Activated CD4-positive, alpha-beta T cell treated with anti-CD3 and anti-CD28 coated beads, Interleukin-2, amount 10 ng/mL, durations not matched to agents 24 days and 14 days (primary cell): ENCODE results near the gene RASAL1. TPM values are rescaled to one million over a fixed set of nuclear protein-coding genes. Genes with fewer than 3 reads are reported as not detected.

ENCODE experiments used
- DNase-seq: peaks from one replicate; pipeline ENCODE4 v3.0.0; 2022
- H3K27ac Mint-ChIP-seq: one replicate; pipeline ENCODE4 v1.8.0; 2022; ENCODE audit warnings: mild to moderate bottlenecking, mixed read lengths
- H3K27me3 Mint-ChIP-seq: one replicate; pipeline ENCODE4 v1.8.0; 2022; ENCODE audit warnings: mixed read lengths
- H3K36me3 Mint-ChIP-seq: one replicate; pipeline ENCODE4 v1.8.0; 2022; ENCODE audit warnings: low read depth, mild to moderate bottlenecking, mixed read lengths
- H3K4me1 Mint-ChIP-seq: one replicate; pipeline ENCODE4 v1.8.0; 2021; ENCODE audit warnings: mixed read lengths
- H3K4me3 Mint-ChIP-seq: one replicate; pipeline ENCODE4 v1.8.0; 2022; ENCODE audit warnings: mild to moderate bottlenecking, moderate library complexity, mixed read lengths
- H3K9me3 Mint-ChIP-seq: one replicate; pipeline ENCODE4 v1.8.0; 2021; ENCODE audit warnings: mixed read lengths
- intact Hi-C: fragments of 100-400 bp; cut with micrococcal nuclease; formaldehyde crosslinking; loops from one replicate; pipeline ENCODE4 v1.15.1; 2023
- total RNA-seq: library from RNA; stranded (reverse); gene quantifications from 2 replicates; pipeline ENCODE4 v1.2.3, GENCODE V29; 2022

Gene RASAL1
- total RNA-seq, 1 donor from 2014 or later, result 1.1 TPM

DNA sequence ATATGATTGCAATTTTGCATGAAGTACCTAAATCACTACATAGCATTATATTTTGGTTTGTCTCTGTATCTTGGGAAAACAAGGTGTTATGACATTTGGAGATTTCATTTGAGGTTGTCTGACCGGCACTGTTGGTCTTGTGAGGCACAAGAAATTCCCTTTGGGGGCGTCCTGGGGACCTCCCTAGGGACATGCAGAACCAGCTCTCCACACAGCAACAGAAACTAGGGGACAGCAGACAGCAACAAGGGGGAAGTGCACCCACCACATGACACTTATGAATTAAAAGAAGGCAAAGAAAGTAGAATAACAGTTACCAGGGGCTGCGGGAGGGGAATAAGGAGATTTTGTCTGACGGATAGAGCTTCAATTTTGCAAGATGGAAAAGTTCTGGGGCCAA lies 35.4 kb upstream of the RASAL1 start:
- Mint-ChIP-seq H3K4me1 (peaks cover 2% of the 10 kb centered on the region), H3K4me3 (no peak overlapping the region), H3K27me3 (no peaks in the 10 kb centered on the region), H3K36me3 (peaks cover 61% of the 10 kb centered on the region), H3K9me3 (no peaks in the 10 kb centered on the region), H3K27ac (no peak overlapping the region)
- intact Hi-C loops, result no loop called here
- DNase-seq, result no peak

DNA sequence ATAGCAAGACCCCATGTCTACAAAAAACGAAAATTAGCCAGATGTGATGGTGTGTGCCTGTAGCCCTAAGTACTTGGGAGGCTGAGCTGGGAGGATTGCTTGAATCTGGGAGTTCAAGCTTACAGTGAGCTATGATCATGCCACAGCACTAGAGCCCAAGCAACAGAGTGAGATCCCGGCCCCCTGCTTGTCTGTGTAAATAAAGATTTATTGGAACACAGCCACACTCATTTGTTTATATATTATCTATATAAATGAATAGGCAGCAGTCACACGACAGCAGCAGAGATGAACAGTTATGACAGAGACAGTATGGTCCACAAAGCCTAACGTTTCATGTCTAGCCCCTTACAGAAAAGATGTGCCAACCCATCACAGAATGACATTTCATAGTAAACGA lies 34.9 kb upstream of the RASAL1 start:
- peaks cover 60% of the 10 kb centered on the region for H3K36me3 Mint-ChIP-seq
- H3K4me3 Mint-ChIP-seq, result no peak overlapping the region
- no peak for DNase-seq
- no peaks in the 10 kb centered on the region for H3K27me3 Mint-ChIP-seq
- intact Hi-C loops, result no loop called here
- no peak overlapping the region for H3K27ac Mint-ChIP-seq
- peaks cover 2% of the 10 kb centered on the region for H3K4me1 Mint-ChIP-seq
- H3K9me3 Mint-ChIP-seq, result no peaks in the 10 kb centered on the region

DNA sequence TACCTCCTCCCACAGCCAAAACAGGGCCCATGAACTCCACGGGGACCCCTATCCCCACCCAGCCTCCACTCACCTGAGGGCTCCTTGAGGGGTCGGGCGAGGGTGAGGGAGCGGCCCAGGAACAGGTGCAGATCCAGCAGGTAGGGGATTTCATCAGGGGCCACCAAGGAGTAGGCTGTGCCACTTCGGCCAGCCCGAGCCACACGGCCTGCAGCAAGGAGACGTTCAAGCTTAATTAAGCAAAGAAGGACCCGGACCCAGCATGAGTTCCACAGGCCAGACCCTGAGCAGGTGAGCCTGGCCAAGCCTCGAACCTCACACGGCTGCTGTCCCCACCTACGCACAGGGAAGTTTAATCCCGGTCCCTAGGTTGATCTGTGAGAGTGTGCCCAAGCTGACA lies 34.1 kb upstream of the RASAL1 start:
- Mint-ChIP-seq H3K9me3 (no peaks in the 10 kb centered on the region), H3K27me3 (no peaks in the 10 kb centered on the region), H3K36me3 (peaks cover 58% of the 10 kb centered on the region), H3K27ac (no peak overlapping the region), H3K4me1 (peaks cover 2% of the 10 kb centered on the region), H3K4me3 (no peak overlapping the region)
- no peak for DNase-seq
- intact Hi-C loops, result no loop called here

DNA sequence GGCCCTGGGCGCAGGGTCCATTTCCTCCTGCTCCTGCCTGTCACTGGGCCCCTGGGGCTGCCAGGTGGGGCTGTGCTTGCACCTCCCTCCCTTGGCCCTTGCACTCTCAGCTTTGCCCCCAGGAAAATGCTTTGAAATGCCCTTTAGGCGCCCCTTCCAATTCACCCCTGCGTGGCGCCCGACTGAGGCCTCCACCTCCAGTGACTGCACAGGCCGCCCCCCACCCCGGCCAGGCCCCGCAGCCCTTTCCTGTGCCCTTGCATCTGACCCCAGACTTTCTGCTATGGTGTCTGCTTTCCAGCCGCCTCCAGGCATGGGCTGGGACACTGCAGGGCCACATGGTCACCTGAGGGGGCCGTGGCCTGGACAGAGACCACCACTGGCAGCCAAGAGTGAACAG lies 32.3 kb upstream of the RASAL1 start:
- Mint-ChIP-seq H3K9me3 (no peaks in the 10 kb centered on the region), H3K4me1 (no peaks in the 10 kb centered on the region), H3K27ac (no peak overlapping the region), H3K36me3 (peaks cover 58% of the 10 kb centered on the region), H3K27me3 (no peaks in the 10 kb centered on the region), H3K4me3 (no peak overlapping the region)
- intact Hi-C loops, result no loop called here
- DNase-seq, result no peak

DNA sequence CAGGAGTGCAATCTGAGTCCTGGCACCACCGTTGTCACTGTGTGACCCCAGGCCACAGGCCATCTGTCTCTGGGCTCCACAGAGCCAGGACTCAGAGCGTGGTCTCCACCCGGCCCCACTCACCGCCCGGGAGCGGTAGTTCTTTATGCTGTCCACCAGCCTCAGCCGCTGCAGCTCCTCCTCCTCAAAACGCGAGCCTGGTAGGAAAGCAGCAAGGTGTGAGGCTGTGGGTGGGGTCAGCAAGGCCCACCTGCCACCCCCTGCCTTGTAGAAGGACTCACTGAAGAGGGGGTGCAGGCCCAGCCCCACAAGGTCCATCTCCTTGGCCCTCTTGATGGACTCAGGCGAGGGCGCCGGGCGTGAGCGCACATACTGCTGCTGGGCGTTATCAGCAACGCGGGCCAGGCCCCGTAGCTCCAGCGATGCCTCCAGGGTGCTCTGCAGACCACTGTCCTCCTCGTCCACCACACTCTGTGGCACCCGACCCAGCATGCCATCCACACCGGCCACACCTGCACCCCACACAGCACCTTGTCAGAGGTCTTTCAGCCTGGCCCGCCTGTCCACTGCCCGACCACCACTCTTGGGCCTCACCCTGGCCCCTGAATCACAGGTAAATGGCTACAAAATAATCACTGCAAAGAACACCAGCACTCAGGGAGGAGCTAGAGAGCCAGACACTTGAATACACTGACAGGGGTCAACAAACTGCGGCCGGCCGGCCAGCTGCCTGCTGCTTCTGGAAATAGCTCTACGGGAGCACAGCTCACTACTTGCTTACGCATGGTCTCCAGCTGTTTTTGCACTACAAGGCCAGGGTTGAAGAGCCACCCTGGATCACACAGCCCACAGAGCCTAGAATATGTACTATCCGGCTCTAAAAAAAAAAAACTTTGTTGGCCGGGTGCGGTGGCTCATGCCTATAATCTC lies 30.2 kb upstream of the RASAL1 start:
- Mint-ChIP-seq H3K9me3 (no peaks in the 10 kb centered on the region), H3K4me3 (no peak overlapping the region), H3K4me1 (no peaks in the 10 kb centered on the region), H3K27me3 (no peaks in the 10 kb centered on the region), H3K27ac (no peak overlapping the region), H3K36me3 (peaks cover 54% of the 10 kb centered on the region)
- no peak for DNase-seq
- intact Hi-C loops, result no loop called here

DNA sequence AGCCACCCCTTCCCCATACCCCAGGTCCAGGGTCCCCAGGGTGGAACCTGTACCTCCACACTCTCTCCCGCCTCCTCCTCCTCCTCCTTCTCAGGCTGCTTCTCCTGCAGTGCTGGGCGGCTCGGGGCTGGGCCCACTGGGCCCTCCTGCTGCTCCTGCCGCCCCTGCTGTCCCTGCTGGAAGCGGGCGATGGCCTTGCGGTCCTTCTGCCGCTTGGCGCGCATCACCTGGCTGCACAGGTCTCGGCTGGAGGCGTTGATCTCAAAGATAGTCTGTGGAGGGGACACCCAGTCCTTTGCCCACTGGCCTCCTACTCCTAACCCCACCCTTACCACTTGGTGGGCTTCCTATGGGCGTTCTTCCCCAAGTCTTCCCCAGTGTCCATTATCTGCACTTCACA lies 28.5 kb upstream of the RASAL1 start:
- no peak overlapping the region for H3K4me3 Mint-ChIP-seq
- peaks cover 4% of the 10 kb centered on the region for H3K4me1 Mint-ChIP-seq
- DNase-seq, result no peak
- no peaks in the 10 kb centered on the region for H3K9me3 Mint-ChIP-seq
- H3K27ac Mint-ChIP-seq, result no peak overlapping the region
- no peaks in the 10 kb centered on the region for H3K27me3 Mint-ChIP-seq
- peaks cover 54% of the 10 kb centered on the region for H3K36me3 Mint-ChIP-seq
- intact Hi-C loops, result no loop called here

DNA sequence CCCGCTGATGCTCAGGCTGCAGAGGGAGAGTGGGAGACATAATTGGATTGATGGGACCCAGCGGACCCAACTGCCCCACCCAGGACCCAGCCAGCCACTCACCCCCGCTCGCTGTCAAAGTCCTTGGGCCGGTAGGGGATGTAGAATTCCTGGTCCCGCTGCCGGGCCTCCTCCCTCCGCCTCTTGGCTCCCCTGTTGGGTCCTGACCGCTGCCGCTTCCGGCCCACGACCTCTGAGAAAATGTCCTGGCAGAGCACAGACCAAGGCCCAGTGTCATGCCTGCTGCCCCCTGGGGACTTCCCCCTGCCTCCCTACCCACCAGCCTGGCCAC lies 27.4 kb upstream of the RASAL1 start:
- no peaks in the 10 kb centered on the region for H3K27me3 Mint-ChIP-seq
- no peak for DNase-seq
- intact Hi-C loops, result no loop called here
- no peak overlapping the region for H3K4me3 Mint-ChIP-seq
- no peaks in the 10 kb centered on the region for H3K9me3 Mint-ChIP-seq
- H3K36me3 Mint-ChIP-seq, result peaks cover 56% of the 10 kb centered on the region
- H3K27ac Mint-ChIP-seq, result no peak overlapping the region
- H3K4me1 Mint-ChIP-seq, result peaks cover 4% of the 10 kb centered on the region

DNA sequence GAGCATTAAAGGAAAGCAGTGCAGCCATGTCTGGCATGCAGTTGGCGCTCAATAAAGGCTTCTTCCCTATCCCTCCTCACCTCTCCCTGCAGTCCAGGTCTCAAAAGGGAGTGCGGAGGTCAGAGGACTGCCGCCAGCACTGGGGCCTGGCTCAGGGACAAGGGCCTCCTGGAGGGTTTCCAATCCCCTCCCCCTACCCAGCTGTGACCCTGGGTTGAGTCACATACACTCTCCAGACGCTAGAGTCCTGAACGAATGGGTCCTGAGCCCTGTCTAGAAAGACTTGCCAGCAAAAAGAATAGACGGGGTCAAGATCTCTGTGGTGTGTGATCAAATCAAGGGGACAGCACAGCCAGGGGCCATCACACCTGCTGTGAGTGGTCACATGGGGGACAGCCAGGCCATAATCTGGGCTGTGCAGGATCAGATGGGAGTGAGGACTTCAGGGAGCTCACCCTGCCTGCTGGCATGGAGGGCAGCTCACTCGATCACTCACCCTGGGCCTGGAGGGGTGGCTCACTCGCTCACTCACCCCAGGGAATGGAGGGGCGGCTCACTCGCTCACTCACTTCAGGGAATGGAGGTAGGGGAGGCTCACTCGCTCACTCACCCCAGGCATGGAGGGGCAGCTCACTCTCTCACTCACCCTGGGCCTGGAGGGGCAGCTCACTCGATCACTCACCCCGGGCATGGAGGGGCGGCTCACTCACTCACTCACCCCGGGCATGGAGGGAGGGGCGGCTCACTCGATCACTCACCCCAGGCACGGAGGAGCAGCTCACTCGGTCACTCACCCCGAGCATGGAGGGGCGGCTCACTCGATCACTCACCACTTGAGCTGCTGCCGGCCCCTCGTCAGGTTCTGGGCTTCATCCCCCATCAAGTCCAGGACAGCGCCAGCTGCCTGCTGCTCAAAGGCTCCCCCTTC lies 26.8 kb upstream of the RASAL1 start:
- peaks cover 61% of the 10 kb centered on the region for H3K36me3 Mint-ChIP-seq
- DNase-seq, result no peak
- no peaks in the 10 kb centered on the region for H3K27me3 Mint-ChIP-seq
- H3K4me3 Mint-ChIP-seq, result no peak overlapping the region
- no peaks in the 10 kb centered on the region for H3K9me3 Mint-ChIP-seq
- H3K27ac Mint-ChIP-seq, result no peak overlapping the region
- intact Hi-C loops, result no loop called here
- peaks cover 4% of the 10 kb centered on the region for H3K4me1 Mint-ChIP-seq

DNA sequence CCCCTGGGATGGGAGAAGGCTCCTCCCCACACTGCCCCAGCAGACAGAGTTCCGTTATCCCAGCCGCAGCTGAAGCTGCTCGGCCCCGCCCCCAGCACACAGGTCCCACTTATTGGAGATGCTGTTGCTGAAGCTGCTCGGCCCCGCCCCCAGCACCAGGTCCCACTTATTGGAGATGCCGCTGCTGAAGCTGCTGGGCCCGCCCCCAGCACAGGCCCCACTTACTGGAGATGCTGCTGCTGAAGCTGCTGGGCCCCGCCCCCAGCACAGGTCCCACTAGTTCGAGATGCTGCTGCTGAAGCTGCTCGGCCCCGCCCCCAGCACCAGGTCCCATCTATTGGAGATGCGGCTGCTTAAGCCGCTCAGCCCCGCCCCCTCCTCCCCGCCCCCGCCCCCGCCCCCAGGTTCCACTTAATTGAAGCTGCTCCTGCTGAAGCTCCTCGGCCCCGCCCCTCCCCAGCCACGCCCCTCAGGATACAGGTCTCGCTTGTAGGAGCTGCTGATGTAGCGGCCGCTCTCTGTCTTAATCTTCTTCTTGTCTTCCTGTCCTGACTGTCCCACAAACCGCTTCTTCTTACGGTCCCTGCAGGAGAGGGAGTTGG lies 26.0 kb upstream of the RASAL1 start:
- DNase-seq, result no peak
- Mint-ChIP-seq H3K4me3 (no peak overlapping the region), H3K9me3 (no peaks in the 10 kb centered on the region), H3K27ac (no peak overlapping the region), H3K27me3 (no peaks in the 10 kb centered on the region), H3K36me3 (peaks cover 62% of the 10 kb centered on the region), H3K4me1 (peaks cover 4% of the 10 kb centered on the region)
- intact Hi-C loops, result no loop called here

DNA sequence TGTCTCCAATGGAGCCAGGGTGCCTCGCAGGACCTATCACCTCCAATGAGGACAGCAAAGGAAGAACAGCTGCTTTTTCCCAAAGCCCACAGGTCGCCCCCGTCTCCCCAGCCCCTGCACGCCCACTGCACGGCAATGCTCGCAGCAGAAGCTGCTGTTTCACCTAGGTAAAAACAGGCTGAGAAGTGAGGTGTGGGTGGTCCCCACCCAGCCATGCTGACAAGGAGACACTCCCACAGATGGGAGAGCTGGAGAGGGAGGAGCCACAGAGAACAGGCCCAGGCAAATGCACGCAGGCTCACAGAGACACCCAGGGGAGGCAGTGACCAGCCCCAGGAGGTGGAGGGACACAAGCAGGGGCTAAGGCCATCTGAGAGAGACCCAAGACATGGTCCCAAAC lies 24.4 kb upstream of the RASAL1 start:
- H3K36me3 Mint-ChIP-seq, result peaks cover 59% of the 10 kb centered on the region
- no peak overlapping the region for H3K27ac Mint-ChIP-seq
- H3K4me3 Mint-ChIP-seq, result no peak overlapping the region
- peaks cover 4% of the 10 kb centered on the region for H3K4me1 Mint-ChIP-seq
- DNase-seq, result no peak
- intact Hi-C loops, result loop anchor here (10.0 kb wide), 1 partner anchor 255 kb away; the partner anchor contains the start of gene OAS1
- peaks cover 3% of the 10 kb centered on the region for H3K27me3 Mint-ChIP-seq
- H3K9me3 Mint-ChIP-seq, result no peaks in the 10 kb centered on the region

DNA sequence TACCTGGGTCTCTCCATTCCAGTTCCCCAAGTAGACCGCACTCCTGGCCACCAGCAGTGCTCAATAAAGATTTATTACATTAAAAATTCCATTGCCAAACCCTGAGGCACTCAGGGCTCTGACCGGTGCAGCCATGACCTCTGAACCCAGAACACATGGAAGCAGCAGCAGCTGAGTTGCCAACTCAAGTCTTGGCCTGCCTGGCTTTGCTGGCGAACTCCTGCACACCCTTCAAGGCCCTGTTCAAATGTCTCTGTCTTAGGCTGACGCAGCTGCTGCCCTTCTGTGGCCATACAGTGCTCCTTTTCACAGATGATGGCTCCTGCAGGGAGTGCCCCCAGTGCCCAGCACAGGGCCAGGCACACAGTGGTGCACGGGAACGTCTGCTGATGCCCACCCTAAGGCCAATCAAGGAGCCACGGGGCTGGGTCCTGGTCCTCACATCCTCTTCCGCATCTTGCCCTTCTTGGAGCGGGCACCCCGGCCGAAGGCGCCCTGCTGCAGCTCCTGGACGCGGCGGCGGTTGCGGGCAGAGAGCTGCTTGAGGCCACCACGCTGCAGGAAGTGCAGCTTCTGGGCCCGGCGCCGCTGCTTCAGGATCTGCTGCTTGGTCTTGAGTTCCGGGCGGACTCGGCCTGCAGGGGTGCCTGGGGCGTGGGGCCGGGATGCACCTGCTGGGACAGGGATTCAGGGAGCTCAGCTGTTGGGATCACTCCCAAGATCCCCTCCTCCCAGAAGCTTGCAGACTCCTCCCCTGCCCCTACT lies 23.1 kb upstream of the RASAL1 start:
- H3K36me3 Mint-ChIP-seq, result peaks cover 57% of the 10 kb centered on the region
- intact Hi-C loops, result loop anchor here (10.0 kb wide), 1 partner anchor 254 kb away; the partner anchor contains the start of gene OAS1
- no peak overlapping the region for H3K27ac Mint-ChIP-seq
- DNase-seq, result no peak
- H3K4me1 Mint-ChIP-seq, result peaks cover 5% of the 10 kb centered on the region
- peaks cover 7% of the 10 kb centered on the region for H3K27me3 Mint-ChIP-seq
- no peak overlapping the region for H3K4me3 Mint-ChIP-seq
- no peaks in the 10 kb centered on the region for H3K9me3 Mint-ChIP-seq

DNA sequence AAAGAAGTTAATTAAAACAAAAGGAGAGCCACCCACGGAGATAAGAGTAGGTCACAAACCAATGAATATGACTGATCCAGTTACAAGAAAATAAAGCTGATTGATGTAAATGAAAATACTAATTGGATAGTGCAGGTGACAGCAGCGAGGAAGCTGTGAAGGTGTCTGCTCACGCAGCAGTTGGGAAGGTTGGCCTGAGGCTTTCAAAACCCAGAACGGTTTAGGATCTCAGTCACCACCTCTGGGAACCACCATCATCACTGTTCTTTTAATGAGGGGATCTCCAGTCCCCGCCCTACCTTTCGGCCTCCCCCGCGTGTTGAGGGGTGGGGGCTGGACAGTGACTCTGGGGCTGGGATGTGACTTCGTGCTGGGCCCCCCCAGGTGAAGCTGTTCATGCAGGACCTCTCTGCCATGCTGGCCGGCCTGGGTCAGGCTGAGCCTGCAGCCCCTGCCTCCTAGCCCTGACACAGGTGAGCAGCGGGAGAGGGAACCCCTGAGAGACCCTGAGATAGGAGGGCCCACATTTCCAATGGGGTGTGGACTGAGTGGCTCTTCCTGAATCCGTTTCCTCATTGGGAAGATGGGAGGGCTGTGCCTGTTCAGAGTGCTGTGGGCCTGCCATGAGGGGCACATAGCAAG lies 21.8 kb upstream of the RASAL1 start:
- peaks cover 47% of the 10 kb centered on the region for H3K36me3 Mint-ChIP-seq
- no peak for DNase-seq
- intact Hi-C loops, result loop anchor here (10.0 kb wide), 1 partner anchor 253 kb away; the partner anchor contains the start of gene OAS1
- peaks cover 13% of the 10 kb centered on the region for H3K27me3 Mint-ChIP-seq
- H3K27ac Mint-ChIP-seq, result no peak overlapping the region
- H3K4me1 Mint-ChIP-seq, result peaks cover 10% of the 10 kb centered on the region
- no peaks in the 10 kb centered on the region for H3K9me3 Mint-ChIP-seq
- H3K4me3 Mint-ChIP-seq, result no peak overlapping the region

DNA sequence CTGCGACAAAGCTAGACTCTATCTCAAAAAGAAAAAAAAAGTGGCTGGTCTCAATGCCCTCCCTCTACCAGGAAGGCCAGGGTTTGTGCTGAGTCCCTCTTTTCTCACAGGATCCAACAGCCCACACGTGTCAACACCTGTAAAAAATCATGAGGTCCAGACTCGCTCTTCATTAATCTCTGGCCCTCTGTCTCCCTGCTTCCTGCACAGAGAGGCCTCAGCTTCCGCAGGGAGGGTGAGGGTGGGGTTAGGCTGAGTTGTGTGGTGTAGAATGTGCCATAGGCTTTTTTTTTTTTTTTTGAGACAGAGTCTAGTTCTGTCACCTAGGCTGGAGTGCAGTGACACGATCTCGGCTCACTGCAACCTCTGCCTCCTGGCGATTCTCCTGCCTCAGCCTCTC lies 20.1 kb upstream of the RASAL1 start:
- intact Hi-C loops, result loop anchor here (10.0 kb wide), 1 partner anchor 251 kb away; the partner anchor contains the start of gene OAS1
- peaks cover 34% of the 10 kb centered on the region for H3K36me3 Mint-ChIP-seq

More for the DNA sequence above, 20.1 kb upstream of the RASAL1 start:
- H3K4me3 Mint-ChIP-seq, result no peak overlapping the region
- no peak overlapping the region for H3K27ac Mint-ChIP-seq
- H3K9me3 Mint-ChIP-seq, result no peaks in the 10 kb centered on the region
- peaks cover 14% of the 10 kb centered on the region for H3K4me1 Mint-ChIP-seq
- DNase-seq, result no peak
- H3K27me3 Mint-ChIP-seq, result peaks cover 20% of the 10 kb centered on the region
